ENCODE data around the gene URB1. TPM values are rescaled to one million over a fixed set of nuclear protein-coding genes. Genes with fewer than 3 reads are reported as not detected.

Gene URB1
- total RNA-seq, 1 experiment from 2014 or later: 17.1 TPM

DNA sequence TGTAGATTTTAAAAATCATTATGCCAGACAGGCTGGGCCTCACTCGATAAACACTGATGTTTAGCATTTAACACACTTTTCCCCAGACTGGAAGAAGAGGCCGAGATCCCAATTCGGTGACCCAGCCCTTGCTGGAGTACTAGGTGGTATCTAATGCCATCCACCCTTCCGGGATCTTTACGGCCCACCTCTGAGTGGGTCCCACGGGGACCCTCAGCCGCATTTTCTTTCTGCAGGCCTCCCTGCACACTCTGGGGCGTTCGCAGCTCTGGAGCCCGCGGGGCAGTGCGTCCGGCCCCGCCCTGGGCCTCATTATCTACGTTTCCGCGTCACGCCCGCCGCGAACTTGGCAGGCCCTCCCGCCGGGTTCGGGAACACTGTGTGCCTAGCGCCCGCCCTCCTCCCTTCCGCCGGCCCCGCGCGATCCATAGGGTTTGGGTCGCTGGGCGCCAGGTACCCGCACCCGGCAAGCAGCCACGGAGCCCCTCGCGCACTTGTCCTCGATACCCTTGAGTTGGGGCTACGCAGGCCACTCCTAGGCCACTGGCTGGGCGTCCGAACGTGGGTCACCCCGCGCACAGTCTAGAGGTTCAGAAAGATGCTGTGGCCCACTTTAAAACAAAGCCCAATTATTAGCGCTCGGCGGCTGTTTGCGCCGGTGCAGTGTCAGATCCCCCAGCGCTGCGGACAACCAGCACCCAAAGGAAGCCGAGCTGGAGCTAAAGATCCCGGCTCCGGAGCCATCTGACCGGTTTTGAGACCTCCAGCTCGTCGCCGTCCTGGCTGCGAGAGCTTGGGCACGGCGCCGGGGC, 18.7 kb upstream of the URB1 start:
- peak in 1 of 2 experiments; percentile 11 for DNase-seq
- intact Hi-C loops (cut with micrococcal nuclease; ENCODE audit: unreplicated experiment): no loop called here
- ChIA-PET POLR2A (no interaction called here), CTCF (no interaction called here)
- peak overlapping the region; percentile 38 for H3K4me3 ChIP-seq (ENCODE audit: low read depth, low read length)
- H3K4me1 Mint-ChIP-seq (ENCODE audit: low read depth, unreplicated experiment): peaks cover 6% of the 10 kb centered on the region
- TF ChIP-seq, protein P1, sequence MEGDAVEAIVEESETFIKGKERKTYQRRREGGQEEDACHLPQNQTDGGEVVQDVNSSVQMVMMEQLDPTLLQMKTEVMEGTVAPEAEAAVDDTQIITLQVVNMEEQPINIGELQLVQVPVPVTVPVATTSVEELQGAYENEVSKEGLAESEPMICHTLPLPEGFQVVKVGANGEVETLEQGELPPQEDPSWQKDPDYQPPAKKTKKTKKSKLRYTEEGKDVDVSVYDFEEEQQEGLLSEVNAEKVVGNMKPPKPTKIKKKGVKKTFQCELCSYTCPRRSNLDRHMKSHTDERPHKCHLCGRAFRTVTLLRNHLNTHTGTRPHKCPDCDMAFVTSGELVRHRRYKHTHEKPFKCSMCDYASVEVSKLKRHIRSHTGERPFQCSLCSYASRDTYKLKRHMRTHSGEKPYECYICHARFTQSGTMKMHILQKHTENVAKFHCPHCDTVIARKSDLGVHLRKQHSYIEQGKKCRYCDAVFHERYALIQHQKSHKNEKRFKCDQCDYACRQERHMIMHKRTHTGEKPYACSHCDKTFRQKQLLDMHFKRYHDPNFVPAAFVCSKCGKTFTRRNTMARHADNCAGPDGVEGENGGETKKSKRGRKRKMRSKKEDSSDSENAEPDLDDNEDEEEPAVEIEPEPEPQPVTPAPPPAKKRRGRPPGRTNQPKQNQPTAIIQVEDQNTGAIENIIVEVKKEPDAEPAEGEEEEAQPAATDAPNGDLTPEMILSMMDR (IDR thresholded peaks at IDR 0.05; ENCODE audit: insufficient read depth in 1 of 2, low read depth in 1 of 2, low read length in 1 of 2, severe bottlenecking in 1 of 2, unreplicated experiment in 1 of 2): no peak
- peaks cover 16% of the 10 kb centered on the region for H3K4me1 ChIP-seq
- H3K9me3 ChIP-seq: no peaks in the 10 kb centered on the region
- no TSS peak for BruUV-seq (replicated peaks)
- peaks cover 34% of the 10 kb centered on the region for H3K27me3 Mint-ChIP-seq (ENCODE audit: insufficient read depth, unreplicated experiment)
- no peaks in the 10 kb centered on the region for H3K36me3 ChIP-seq (ENCODE audit: control insufficient read depth, insufficient read depth, low read length)
- H3K4me3 Mint-ChIP-seq (ENCODE audit: unreplicated experiment): peak overlapping the region; percentile 75
- H3K27me3 ChIP-seq (replicated peaks; ENCODE audit: control insufficient read depth, insufficient read depth, low read length): peaks cover 3% of the 10 kb centered on the region; the same call in 1 of the 2 replicates
- no peak overlapping the region for H3K27ac Mint-ChIP-seq (ENCODE audit: unreplicated experiment)
- no peaks in the 10 kb centered on the region for H3K9me3 Mint-ChIP-seq (ENCODE audit: unreplicated experiment)
- peaks cover 6% of the 10 kb centered on the region for H3K36me3 Mint-ChIP-seq (ENCODE audit: insufficient read depth, unreplicated experiment)

DNA sequence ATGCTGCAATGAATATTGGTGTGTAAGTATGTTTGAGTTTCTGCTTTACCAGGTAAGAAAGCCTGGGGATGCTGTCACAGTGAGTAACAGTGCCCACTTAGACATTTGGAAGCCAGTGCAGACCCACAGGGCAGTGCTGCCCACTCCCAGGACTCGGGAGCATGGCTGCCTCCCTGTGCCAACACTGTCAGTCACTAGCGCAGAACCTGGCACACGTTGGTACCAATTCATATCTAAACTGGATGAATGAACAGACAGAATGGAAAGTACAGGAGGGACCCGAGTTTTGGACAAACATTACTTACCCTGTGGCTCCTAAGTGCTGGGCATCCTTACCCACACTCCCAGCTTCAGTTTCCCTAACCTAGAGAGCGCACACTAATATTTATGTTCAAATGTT, 18.1 kb upstream of the URB1 start:
- ChIA-PET POLR2A (no interaction called here), CTCF (no interaction called here)
- Mint-ChIP-seq H3K36me3 (ENCODE audit: insufficient read depth, unreplicated experiment) (peaks cover 6% of the 10 kb centered on the region), H3K27ac (ENCODE audit: unreplicated experiment) (no peak overlapping the region), H3K27me3 (ENCODE audit: insufficient read depth, unreplicated experiment) (peaks cover 32% of the 10 kb centered on the region), H3K9me3 (ENCODE audit: unreplicated experiment) (no peaks in the 10 kb centered on the region), H3K4me1 (ENCODE audit: low read depth, unreplicated experiment) (peaks cover 6% of the 10 kb centered on the region), H3K4me3 (ENCODE audit: unreplicated experiment) (no peak overlapping the region)
- TF ChIP-seq, protein P1 (IDR thresholded peaks at IDR 0.05; ENCODE audit: insufficient read depth in 1 of 2, low read depth in 1 of 2, low read length in 1 of 2, severe bottlenecking in 1 of 2, unreplicated experiment in 1 of 2): no peak
- Histone ChIP-seq H3K4me1 (peaks cover 16% of the 10 kb centered on the region), H3K9me3 (no peaks in the 10 kb centered on the region), H3K36me3 (ENCODE audit: control insufficient read depth, insufficient read depth, low read length) (no peaks in the 10 kb centered on the region), H3K4me3 (ENCODE audit: low read depth, low read length) (no peak overlapping the region), H3K27me3 (replicated peaks; ENCODE audit: control insufficient read depth, insufficient read depth, low read length) (peaks cover 3% of the 10 kb centered on the region; the same call in 1 of the 2 replicates)
- intact Hi-C loops (cut with micrococcal nuclease; ENCODE audit: unreplicated experiment): no loop called here
- DNase-seq: no peak
- BruUV-seq (replicated peaks): no TSS peak

DNA sequence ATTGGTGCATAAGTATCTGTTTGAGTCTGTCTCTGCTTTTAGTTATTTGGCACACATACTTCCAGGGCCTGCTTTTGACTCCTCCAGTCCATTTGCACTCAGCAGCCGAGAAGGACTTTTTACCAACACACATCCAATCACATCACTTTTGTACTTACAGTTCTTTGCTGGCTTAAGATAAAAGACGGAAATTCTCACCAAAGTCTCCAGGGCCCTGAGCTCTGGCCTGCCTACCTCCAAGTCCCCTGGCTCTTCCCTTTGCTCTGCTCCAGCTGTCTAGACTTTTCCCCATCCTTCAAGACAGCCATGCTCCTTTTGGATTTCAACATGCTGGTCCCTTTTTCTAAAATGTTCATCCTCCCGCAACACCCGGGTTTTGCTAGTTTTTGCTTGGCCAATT, 17.5 kb upstream of the URB1 start:
- ChIA-PET POLR2A (no interaction called here), CTCF (no interaction called here)
- no peaks in the 10 kb centered on the region for H3K9me3 ChIP-seq
- TF ChIP-seq, protein P1 (IDR thresholded peaks at IDR 0.05; ENCODE audit: insufficient read depth in 1 of 2, low read depth in 1 of 2, low read length in 1 of 2, severe bottlenecking in 1 of 2, unreplicated experiment in 1 of 2): no peak
- H3K4me1 ChIP-seq: peaks cover 16% of the 10 kb centered on the region
- Mint-ChIP-seq H3K4me1 (ENCODE audit: low read depth, unreplicated experiment) (peaks cover 6% of the 10 kb centered on the region), H3K4me3 (ENCODE audit: unreplicated experiment) (no peak overlapping the region), H3K9me3 (ENCODE audit: unreplicated experiment) (no peaks in the 10 kb centered on the region), H3K27me3 (ENCODE audit: insufficient read depth, unreplicated experiment) (peaks cover 26% of the 10 kb centered on the region), H3K27ac (ENCODE audit: unreplicated experiment) (no peak overlapping the region), H3K36me3 (ENCODE audit: insufficient read depth, unreplicated experiment) (peaks cover 6% of the 10 kb centered on the region)
- H3K4me3 ChIP-seq (ENCODE audit: low read depth, low read length): no peak overlapping the region
- intact Hi-C loops (cut with micrococcal nuclease; ENCODE audit: unreplicated experiment): no loop called here
- DNase-seq: no peak
- peaks cover 3% of the 10 kb centered on the region; the same call in 1 of the 2 replicates for H3K27me3 ChIP-seq (replicated peaks; ENCODE audit: control insufficient read depth, insufficient read depth, low read length)
- no TSS peak for BruUV-seq (replicated peaks)
- no peaks in the 10 kb centered on the region for H3K36me3 ChIP-seq (ENCODE audit: control insufficient read depth, insufficient read depth, low read length)
